Measurements from ENCODE around the gene ARHGAP15. TPM values are rescaled to one million over a fixed set of nuclear protein-coding genes. Genes with fewer than 3 reads are reported as not detected.

The ARHGAP15 gene
- total RNA-seq, 1 experiment from 2014 or later: 0.42 TPM

DNA sequence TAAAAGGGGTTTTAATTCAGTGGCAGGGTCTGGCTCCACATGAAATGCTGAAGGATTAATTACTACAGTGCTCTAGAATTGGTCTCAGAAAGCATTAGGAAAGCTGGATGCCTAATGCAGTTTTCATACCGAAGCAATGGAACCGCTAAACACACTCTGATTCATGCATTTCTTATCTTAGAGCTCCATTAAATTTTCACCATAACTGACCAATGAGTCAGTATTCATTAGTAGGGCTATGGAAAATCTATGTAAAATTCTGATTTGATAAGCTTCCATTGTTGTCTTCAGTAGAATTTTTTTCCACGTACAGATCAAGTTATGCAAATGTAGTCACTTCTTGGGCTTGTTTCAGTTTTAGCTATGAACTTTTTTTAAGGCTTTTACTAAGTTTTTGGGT lies 359.9 kb downstream of the ARHGAP15 start:
- POLR2A ChIA-PET: no interaction called here
- intact Hi-C loops (cut with micrococcal nuclease): no loop called here
- no TSS peak for BruUV-seq (replicated peaks)

DNA sequence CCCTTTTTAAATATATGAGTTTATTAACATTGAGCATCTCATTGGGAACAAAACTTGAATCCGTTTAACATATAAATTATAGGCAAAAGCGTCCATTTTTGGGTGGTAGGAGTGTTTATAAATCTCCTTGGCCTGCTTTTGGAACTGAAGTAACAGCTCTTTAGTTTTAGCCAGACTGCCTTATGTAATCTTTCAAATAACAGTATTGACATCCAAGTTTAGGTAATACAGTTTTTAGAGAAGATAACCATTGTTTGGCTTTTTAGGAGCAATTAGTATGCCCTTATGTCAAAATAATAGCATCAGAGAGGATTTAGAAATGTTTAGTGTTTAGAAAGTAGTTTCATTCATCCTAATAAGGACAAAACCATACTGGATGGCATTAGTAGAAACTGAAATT lies 361.9 kb downstream of the ARHGAP15 start:
- Histone ChIP-seq H3K36me3 (ENCODE audit: control insufficient read depth in 1 of 2, insufficient read depth in 2 of 2, low read length in 2 of 2) (no peaks in the 10 kb centered on the region), H3K9me3 (ENCODE audit: control insufficient read depth in 1 of 2, insufficient read depth in 1 of 2, low read depth in 1 of 2, low read length in 2 of 2) (no peaks in the 10 kb centered on the region), H3K9me2 (ENCODE audit: insufficient read depth) (peaks cover 3% of the 10 kb centered on the region; the same call in 1 of the 2 replicates), H3K4me2 (ENCODE audit: low read length) (no peak overlapping the region), H3K4me1 (ENCODE audit: control insufficient read depth in 1 of 2, insufficient read depth in 2 of 2, low read length in 2 of 2) (no peaks in the 10 kb centered on the region), H3K79me2 (ENCODE audit: insufficient read depth, low read length) (no peaks in the 10 kb centered on the region), H4K20me1 (ENCODE audit: insufficient read depth) (no peaks in the 10 kb centered on the region), H2AFZ (ENCODE audit: low read depth, low read length, poor library complexity, severe bottlenecking) (no peak overlapping the region), H3K4me3 (replicated peaks in 1 of 2; ENCODE audit: low read depth in 1 of 2, low read length in 2 of 2) (no peak overlapping the region), H3K27me3 (ENCODE audit: insufficient read depth, low read length) (no peaks in the 10 kb centered on the region), H3K27ac (ENCODE audit: low read depth, low read length) (no peak overlapping the region), H3K9ac (ENCODE audit: low read length) (no peak overlapping the region)
- BruUV-seq (replicated peaks): no TSS peak
- RAD21 ChIA-PET (ENCODE audit: low non-redundant PET in 1 of 2, low total read pairs in 2 of 2, uncharacterized antibody in 2 of 2, unreplicated experiment in 2 of 2): no interaction called here
- intact Hi-C loops (cut with micrococcal nuclease): no loop called here
- ATAC-seq (no peak), DNase-seq (ENCODE audit: low read depth, low spot score) (no peak)
- POLR2A ChIA-PET: no interaction called here
- CTCF ChIA-PET: no interaction called here
- TF ChIP-seq EZH2phosphoT487 (IDR thresholded peaks at IDR 0.05; ENCODE audit: borderline replicate concordance): no peak
- TF ChIP-seq YY1 (IDR thresholded peaks at IDR 0.05; ENCODE audit: extremely low read depth, insufficient replicate concordance, low read depth, low read length): no peak
- TF ChIP-seq ZNF274 (IDR thresholded peaks at IDR 0.05; ENCODE audit: low read depth, low read length): no peak
- TF ChIP-seq EZH2 (IDR thresholded peaks at IDR 0.05): no peak
- TF ChIP-seq CBX3 (IDR thresholded peaks at IDR 0.05; ENCODE audit: low read depth): no peak
- no peak for TF ChIP-seq ELF1 (IDR thresholded peaks at IDR 0.05; ENCODE audit: borderline replicate concordance, low read depth)
- no peak for TF ChIP-seq POLR2AphosphoS5 (IDR thresholded peaks at IDR 0.05; ENCODE audit: low read depth, low read length)
- TF ChIP-seq RAD21 (IDR thresholded peaks at IDR 0.05; ENCODE audit: low read depth): no peak
- TF ChIP-seq POLR2A (IDR thresholded peaks at IDR 0.05; ENCODE audit: borderline replicate concordance, extremely low read depth, insufficient read depth, insufficient read length): no peak
- TF ChIP-seq, protein P1, sequence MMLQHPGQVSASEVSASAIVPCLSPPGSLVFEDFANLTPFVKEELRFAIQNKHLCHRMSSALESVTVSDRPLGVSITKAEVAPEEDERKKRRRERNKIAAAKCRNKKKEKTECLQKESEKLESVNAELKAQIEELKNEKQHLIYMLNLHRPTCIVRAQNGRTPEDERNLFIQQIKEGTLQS (IDR thresholded peaks at IDR 0.05): no peak
- no peak for TF ChIP-seq SRF (IDR thresholded peaks at IDR 0.05; ENCODE audit: low read depth)
- no peak for TF ChIP-seq TCF7L2 (IDR thresholded peaks at IDR 0.05; ENCODE audit: borderline replicate concordance, extremely low read depth, insufficient read depth, insufficient read length)
- TF ChIP-seq, protein P2, sequence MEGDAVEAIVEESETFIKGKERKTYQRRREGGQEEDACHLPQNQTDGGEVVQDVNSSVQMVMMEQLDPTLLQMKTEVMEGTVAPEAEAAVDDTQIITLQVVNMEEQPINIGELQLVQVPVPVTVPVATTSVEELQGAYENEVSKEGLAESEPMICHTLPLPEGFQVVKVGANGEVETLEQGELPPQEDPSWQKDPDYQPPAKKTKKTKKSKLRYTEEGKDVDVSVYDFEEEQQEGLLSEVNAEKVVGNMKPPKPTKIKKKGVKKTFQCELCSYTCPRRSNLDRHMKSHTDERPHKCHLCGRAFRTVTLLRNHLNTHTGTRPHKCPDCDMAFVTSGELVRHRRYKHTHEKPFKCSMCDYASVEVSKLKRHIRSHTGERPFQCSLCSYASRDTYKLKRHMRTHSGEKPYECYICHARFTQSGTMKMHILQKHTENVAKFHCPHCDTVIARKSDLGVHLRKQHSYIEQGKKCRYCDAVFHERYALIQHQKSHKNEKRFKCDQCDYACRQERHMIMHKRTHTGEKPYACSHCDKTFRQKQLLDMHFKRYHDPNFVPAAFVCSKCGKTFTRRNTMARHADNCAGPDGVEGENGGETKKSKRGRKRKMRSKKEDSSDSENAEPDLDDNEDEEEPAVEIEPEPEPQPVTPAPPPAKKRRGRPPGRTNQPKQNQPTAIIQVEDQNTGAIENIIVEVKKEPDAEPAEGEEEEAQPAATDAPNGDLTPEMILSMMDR (IDR thresholded peaks at IDR 0.05 in 2 of 3, conservative IDR thresholded peaks at IDR 0.05 in 1 of 3; ENCODE audit: borderline replicate concordance in 1 of 3, insufficient read depth in 1 of 3, low read depth in 2 of 3, low read length in 2 of 3): no peak
- no peak for TF ChIP-seq JUND (IDR thresholded peaks at IDR 0.05)
- TF ChIP-seq, protein P3, sequence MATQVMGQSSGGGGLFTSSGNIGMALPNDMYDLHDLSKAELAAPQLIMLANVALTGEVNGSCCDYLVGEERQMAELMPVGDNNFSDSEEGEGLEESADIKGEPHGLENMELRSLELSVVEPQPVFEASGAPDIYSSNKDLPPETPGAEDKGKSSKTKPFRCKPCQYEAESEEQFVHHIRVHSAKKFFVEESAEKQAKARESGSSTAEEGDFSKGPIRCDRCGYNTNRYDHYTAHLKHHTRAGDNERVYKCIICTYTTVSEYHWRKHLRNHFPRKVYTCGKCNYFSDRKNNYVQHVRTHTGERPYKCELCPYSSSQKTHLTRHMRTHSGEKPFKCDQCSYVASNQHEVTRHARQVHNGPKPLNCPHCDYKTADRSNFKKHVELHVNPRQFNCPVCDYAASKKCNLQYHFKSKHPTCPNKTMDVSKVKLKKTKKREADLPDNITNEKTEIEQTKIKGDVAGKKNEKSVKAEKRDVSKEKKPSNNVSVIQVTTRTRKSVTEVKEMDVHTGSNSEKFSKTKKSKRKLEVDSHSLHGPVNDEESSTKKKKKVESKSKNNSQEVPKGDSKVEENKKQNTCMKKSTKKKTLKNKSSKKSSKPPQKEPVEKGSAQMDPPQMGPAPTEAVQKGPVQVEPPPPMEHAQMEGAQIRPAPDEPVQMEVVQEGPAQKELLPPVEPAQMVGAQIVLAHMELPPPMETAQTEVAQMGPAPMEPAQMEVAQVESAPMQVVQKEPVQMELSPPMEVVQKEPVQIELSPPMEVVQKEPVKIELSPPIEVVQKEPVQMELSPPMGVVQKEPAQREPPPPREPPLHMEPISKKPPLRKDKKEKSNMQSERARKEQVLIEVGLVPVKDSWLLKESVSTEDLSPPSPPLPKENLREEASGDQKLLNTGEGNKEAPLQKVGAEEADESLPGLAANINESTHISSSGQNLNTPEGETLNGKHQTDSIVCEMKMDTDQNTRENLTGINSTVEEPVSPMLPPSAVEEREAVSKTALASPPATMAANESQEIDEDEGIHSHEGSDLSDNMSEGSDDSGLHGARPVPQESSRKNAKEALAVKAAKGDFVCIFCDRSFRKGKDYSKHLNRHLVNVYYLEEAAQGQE (IDR thresholded peaks at IDR 0.05; ENCODE audit: low read depth): no peak
- TF ChIP-seq ZFX (IDR thresholded peaks at IDR 0.05): no peak

More for the DNA sequence above, 359.9 kb downstream of the ARHGAP15 start:
- RAD21 ChIA-PET (ENCODE audit: low non-redundant PET in 1 of 2, low total read pairs in 2 of 2, uncharacterized antibody in 2 of 2, unreplicated experiment in 2 of 2): no interaction called here
- CTCF ChIA-PET: no interaction called here
- H4K20me1 ChIP-seq (ENCODE audit: insufficient read depth): no peaks in the 10 kb centered on the region
- peaks cover under 1% of the 10 kb centered on the region; the same call in 1 of the 2 replicates for H3K9me2 ChIP-seq (ENCODE audit: insufficient read depth)
- no peaks in the 10 kb centered on the region for H3K9me3 ChIP-seq (ENCODE audit: control insufficient read depth in 1 of 2, insufficient read depth in 1 of 2, low read depth in 1 of 2, low read length in 2 of 2)
- TF ChIP-seq RAD21 (IDR thresholded peaks at IDR 0.05; ENCODE audit: low read depth) (no peak), EZH2phosphoT487 (IDR thresholded peaks at IDR 0.05; ENCODE audit: borderline replicate concordance) (no peak), CEBPB (IDR thresholded peaks at IDR 0.05; ENCODE audit: low read depth) (no peak), SRF (IDR thresholded peaks at IDR 0.05; ENCODE audit: low read depth) (no peak)
- no peaks in the 10 kb centered on the region for H3K36me3 ChIP-seq (ENCODE audit: control insufficient read depth in 1 of 2, insufficient read depth in 2 of 2, low read length in 2 of 2)
- no peaks in the 10 kb centered on the region for H3K79me2 ChIP-seq (ENCODE audit: insufficient read depth, low read length)
- no peak overlapping the region for H3K27ac ChIP-seq (ENCODE audit: low read depth, low read length)
- H3K9ac ChIP-seq (ENCODE audit: low read length): no peak overlapping the region
- DNase-seq (ENCODE audit: low read depth, low spot score) (no peak), ATAC-seq (no peak)
- no peak overlapping the region for H2AFZ ChIP-seq (ENCODE audit: low read depth, low read length, poor library complexity, severe bottlenecking)
- H3K4me2 ChIP-seq (ENCODE audit: low read length): no peak overlapping the region
- H3K4me1 ChIP-seq (ENCODE audit: control insufficient read depth in 1 of 2, insufficient read depth in 2 of 2, low read length in 2 of 2): no peaks in the 10 kb centered on the region
- H3K4me3 ChIP-seq (replicated peaks in 1 of 2; ENCODE audit: low read depth in 1 of 2, low read length in 2 of 2): no peak overlapping the region
- H3K27me3 ChIP-seq (ENCODE audit: insufficient read depth, low read length): no peaks in the 10 kb centered on the region
